ENCODE data around the gene C20orf204.

C20orf204 gene

GRCh38 chr20:64027981-64028685 is 7.8 kb upstream of the C20orf204 start:
- no peak for DNase-seq

GRCh38 chr20:64029293-64030117 is 6.5 kb upstream of the C20orf204 start:
- no peak for DNase-seq

- no peak for DNase-seq
Observed at GRCh38 chr20:64030371-64031134, 5.4 kb upstream of the C20orf204 start.

GRCh38 chr20:64031822-64032314 is 4.1 kb upstream of the C20orf204 start:
- DNase-seq = no peak

- no peak for DNase-seq
Observed at GRCh38 chr20:64032706-64033624, 3.0 kb upstream of the C20orf204 start.

GRCh38 chr20:64033981-64034493 is 1.9 kb upstream of the C20orf204 start:
- no peak for DNase-seq

- DNase-seq = peak; percentile 46
Observed at GRCh38 chr20:64035066-64035932, 683 bp upstream of the C20orf204 start.

- DNase-seq = no peak
Observed at GRCh38 chr20:64036346-64037198, 590 bp downstream of the C20orf204 start.

GRCh38 chr20:64037199-64037497 is 1.2 kb downstream of the C20orf204 start:
- no peak for DNase-seq

GRCh38 chr20:64037498-64038213 is 1.7 kb downstream of the C20orf204 start:
- no peak for DNase-seq

- no peak for DNase-seq
Observed at GRCh38 chr20:64038224-64038564, 2.2 kb downstream of the C20orf204 start.

GRCh38 chr20:64038565-64039292 is 2.7 kb downstream of the C20orf204 start:
- DNase-seq = peak; percentile 81

- no peak for DNase-seq
Observed at GRCh38 chr20:64039293-64040160, 3.5 kb downstream of the C20orf204 start.

- DNase-seq = no peak
Observed at GRCh38 chr20:64040231-64041039, 4.5 kb downstream of the C20orf204 start.

GRCh38 chr20:64041040-64041780 is 5.2 kb downstream of the C20orf204 start:
- DNase-seq = no peak

GRCh38 chr20:64041781-64042053 is 5.7 kb downstream of the C20orf204 start:
- DNase-seq = no peak
